HG03196 (cell line): Measurements from ENCODE around the gene MAP3K19.
"Not testable (repeated sequence)": the region's sequence is repeated elsewhere in the genome, so short reads cannot be mapped to it uniquely, and the experiment has no call there.

Source experiments
- ATAC-seq: cut with Tn5 transposase; IDR thresholded peaks from one replicate; pipeline ENCODE4 v1.9.1; 2021; ENCODE audit not compliant: unreplicated experiment

Gene MAP3K19

DNA sequence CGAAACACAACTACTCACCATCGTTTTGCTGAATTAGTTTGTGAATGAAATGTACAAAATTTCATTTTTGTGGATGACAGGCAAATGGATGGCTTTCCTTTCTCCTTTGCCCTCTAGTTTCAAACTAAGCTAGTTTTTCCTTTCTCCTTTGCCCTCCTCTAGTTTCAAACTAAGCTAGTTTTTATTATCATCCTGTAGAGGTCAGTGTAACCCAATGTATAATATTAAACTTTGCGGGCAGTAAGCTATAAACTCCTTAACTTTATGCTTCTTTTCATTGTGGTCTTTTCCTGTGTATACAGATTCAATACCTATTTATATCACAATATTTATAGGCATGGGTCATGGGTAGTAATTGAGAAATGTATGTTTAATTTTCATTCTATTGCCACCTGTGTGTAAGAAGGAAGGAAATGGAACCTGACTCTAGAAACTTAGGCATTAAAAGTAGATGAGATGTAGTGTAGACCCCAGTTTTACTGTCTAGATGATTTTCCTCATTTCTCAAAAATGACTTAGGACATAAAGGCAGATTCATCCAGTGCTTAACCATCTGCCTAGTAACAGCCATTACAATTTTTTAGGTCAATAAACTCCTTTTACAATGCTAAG is 58.1 kb downstream of the MAP3K19 start:
- ATAC-seq: no peak

GRCh38 chr2:134985061-134985460 is 62.2 kb downstream of the MAP3K19 start:
- ATAC-seq: no peak

- no peak for ATAC-seq
These were observed 64.6 kb downstream of the MAP3K19 start for GRCh38 chr2:134982603-134983002.

DNA sequence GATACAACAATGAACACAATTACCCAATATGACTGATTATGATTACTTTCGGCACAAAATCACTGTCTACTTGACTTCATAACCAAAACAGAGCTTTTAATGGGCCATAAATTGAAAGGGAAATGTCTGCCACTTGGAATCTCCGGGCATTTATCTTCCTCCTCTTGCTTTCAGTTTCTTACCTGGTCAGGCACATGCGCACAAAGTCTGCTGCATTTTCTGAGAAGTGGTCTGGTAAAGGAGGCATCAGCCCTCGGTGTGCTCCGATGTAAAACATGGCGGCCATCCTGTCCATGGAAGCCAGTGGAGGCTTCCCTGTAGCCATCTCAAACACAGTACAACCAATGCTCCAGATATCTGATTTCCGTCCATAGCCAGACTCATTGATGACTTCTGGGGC is 66.6 kb downstream of the MAP3K19 start:
- no peak for ATAC-seq

GRCh38 chr2:134979221-134979620 is 68.0 kb downstream of the MAP3K19 start:
- no peak for ATAC-seq

GRCh38 chr2:134977104-134977503 is 70.1 kb downstream of the MAP3K19 start:
- ATAC-seq: not testable (repeated sequence)

DNA sequence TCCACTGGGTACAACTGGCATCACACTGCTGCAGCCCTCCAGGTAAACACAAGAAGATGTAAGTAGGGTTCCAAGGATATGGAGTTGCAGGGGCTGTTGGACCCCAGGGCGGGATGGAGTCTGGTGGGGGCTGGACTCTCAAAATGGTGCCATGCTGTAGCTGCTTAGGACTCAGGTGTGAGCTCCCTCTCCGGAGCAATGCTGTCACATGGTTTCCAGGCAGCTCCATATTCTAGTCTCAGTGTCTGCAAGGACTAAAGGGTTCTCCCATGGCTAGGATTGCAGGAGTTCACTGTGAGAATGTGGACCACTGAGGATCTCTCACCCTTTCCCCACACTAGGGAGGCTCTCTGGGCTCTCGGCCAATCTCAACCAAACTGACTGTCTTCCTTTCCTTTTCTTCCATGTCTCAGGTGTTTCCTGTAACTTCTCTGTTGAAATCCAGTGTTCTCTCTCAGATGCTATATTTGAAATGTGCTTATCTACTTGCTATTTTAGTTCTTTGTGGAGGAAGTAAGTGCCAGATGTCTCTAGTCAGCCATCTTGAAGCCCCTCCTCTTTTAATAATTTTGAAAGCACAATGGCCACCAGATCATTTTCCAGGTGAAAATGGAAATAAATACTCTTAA is 71.1 kb downstream of the MAP3K19 start:
- ATAC-seq: no peak

DNA sequence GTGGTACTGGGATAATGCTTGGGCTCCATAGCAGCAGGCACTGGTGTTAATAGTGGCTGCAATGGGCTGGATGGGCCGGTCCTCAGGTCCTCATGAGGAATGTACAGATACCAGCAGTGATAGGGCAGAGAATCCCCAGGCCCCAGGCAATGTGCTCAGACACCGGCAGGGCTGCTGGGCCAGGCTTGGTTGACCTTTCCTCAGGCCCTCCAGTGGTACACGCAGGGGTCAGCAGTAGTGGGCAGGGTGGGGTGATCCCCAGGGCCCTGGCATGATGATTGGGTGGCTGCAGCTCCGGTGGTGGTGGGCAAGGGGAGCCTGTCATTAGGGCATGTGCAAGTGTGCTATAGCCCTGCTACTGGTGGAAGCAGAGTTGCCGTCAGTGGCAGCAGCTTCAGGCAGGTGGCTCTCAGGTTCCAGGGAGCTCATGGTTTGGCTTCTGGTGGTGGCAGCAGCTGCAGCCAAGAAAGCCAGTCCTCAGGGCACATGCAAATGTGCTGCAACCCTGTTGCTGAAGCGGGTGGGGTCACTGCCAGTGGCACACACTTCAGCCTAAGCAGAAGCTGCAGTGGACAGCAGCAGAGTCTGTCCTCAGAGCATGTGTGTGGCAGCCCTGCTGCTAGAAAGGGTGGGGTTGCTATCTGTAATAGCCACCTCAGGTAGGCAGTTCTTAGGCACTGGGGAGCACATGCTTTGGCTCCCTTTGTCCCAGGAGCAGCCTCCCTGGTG is 71.8 kb downstream of the MAP3K19 start:
- no peak for ATAC-seq

- no peak for ATAC-seq
These were observed 73.8 kb downstream of the MAP3K19 start for GRCh38 chr2:134973241-134974138.

GRCh38 chr2:134967166-134967565 is 80.1 kb downstream of the MAP3K19 start:
- ATAC-seq: not testable (repeated sequence)

DNA sequence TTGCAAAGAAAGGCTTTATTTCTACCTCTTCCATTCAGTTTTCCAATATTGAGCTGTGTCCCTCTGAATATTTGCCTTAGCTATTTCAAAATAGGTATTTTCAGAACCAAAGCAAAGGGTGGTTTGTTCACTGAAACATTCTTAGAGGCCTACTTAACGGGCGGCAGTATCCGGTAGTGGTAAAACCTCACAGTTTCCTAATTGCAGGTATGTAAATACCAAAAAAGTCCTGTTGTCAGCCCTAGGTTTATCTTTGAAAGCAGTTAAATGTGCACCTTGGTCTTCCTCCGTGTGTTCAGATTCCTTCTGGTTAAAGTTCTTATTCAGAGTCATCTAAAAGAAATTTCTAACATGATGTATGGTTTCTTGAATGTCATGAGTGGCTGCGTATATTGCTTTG is 89.8 kb downstream of the MAP3K19 start:
- no peak for ATAC-seq

GRCh38 chr2:134955744-134956143 is 91.5 kb downstream of the MAP3K19 start:
- no peak for ATAC-seq

GRCh38 chr2:134954065-134954464 is 93.2 kb downstream of the MAP3K19 start:
- ATAC-seq: no peak

GRCh38 chr2:134952608-134953007 is 94.6 kb downstream of the MAP3K19 start:
- ATAC-seq: no peak

- no peak for ATAC-seq
These were observed 96.4 kb downstream of the MAP3K19 start for GRCh38 chr2:134950886-134951285.

DNA sequence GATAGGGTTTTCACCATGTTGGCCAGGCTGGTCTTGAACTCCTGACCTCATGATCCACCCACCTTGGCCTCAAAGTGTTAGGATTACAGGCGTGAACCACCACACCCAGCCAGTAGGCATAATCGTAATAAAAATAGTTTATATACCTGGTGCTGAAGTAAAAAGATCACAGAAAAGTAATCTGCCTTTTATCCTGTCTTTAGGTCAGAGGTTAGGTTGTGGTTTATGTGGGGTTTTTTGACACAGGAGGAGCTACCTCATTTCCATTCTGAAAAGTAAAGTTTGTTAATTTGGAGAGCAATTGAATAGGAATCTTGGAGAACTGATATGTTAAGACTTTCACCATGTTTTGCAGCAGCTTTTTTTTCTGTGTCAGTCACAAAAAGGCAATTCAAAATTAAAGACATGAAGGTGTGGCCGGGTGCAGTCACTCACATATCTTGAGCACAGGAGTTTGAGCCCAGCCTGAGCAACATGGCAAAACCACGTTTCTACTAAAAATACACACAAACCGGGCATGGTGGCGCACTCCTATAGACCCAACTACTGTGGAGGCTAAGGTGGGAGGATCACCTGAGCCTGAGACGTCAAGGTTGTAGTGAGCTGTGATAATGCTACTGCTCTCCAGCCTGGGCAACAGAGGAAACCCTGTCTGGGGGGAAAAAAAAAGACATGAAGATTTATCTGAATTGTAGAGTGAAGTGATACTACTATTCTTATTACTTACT is 97.1 kb downstream of the MAP3K19 start:
- ATAC-seq: no peak

DNA sequence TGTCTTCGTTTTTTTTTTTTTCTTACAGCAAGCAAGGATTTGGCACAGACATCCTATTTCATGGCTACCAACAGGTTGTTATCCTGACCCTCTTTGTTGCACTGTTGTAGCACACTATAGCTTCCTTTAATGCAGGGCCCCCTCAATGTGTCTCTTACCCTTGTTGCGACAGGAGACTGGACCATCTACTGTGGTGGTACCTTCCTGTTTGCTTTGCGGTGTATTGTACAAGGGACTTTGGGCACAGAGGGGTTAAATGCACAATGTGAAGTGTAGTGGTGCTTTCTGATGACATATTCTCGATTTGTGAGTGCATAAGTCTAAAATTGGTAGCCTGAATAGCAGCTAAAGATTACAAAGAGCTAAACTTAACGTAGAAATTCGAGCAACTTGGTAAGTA is 101.2 kb downstream of the MAP3K19 start:
- no peak for ATAC-seq

GRCh38 chr2:134944975-134945374 is 102.3 kb downstream of the MAP3K19 start:
- ATAC-seq: no peak

- ATAC-seq: no peak
These were observed 103.7 kb downstream of the MAP3K19 start for GRCh38 chr2:134943540-134943939.

- no peak for ATAC-seq
These were observed 110.6 kb downstream of the MAP3K19 start for GRCh38 chr2:134936691-134937090.

DNA sequence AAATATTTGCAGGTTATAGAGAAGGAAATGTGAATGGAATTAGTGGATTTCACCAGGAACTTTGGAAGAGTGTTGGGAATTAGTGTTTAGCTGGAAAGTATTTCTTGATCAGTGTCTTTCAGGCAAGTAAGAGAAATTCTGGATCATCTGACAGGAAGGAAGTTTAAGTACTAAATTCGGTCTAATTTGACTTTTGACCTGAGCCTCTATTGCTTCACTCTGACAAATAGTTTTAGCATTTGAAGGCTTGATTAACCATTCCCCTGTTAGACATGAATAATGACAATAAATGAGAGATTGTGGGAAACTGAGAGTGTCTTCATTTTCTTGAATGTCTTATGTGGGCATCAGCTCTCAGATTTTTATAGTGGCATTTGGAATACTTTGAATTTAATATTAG is 112.6 kb downstream of the MAP3K19 start:
- no peak for ATAC-seq
